GM12892 (cell line): ENCODE results near the gene HMCN2.

Experiments used
- DNase-seq: peaks from one replicate; pipeline ENCODE4 v3.0.0; 2011; ENCODE audit not compliant: insufficient read length
- FAIRE-seq: peaks from 2 replicates; lab custom pipeline; 2011; peaks lifted over from hg19 to GRCh38; lab: Jason Lieb, UNC
- POLR2A ChIP-seq: IDR thresholded peaks from 2 replicates; pipeline ENCODE4 v1.6.1; 2011; ENCODE audit warnings: low read depth, low read length, control low read depth
- POLR2AphosphoS5 ChIP-seq: IDR thresholded peaks from 2 replicates; pipeline ENCODE4 v1.6.1; 2011; ENCODE audit warnings: low read depth, low read length, control low read depth
- TAF1 ChIP-seq: IDR thresholded peaks from 2 replicates; pipeline ENCODE4 v1.6.1; 2011; ENCODE audit warnings: low read depth, mild to moderate bottlenecking, control low read depth, low read length, borderline replicate concordance

HMCN2 gene

DNA sequence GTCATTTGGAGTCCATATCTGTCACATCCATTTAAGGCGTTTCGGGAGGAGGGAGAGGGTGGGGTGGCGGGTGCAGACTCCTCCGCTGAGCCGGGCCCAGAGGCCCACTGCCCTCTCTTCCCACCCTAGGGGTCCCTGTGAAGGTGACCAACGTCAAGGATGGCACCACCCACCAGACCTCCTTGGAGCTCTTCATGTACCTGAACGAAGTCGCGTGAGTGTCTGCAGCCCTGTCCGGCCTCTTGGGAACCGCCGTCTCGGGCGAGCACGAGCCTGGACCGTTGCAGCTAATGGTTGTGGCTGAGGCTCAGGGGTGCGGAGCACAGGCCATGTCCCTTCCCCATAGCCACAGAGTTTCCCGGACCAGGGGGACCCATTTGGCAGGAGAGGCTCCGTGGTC is 214.0 kb downstream of the HMCN2 start:
- DNase-seq (no peak), FAIRE-seq (no peak)
- TF ChIP-seq POLR2A (no peak), TAF1 (no peak), POLR2AphosphoS5 (no peak)

GRCh38 chr9:130480673-130481072 is 215.1 kb downstream of the HMCN2 start:
- FAIRE-seq, result no peak
- TF ChIP-seq POLR2A, result no peak
- TF ChIP-seq TAF1, result no peak
- no peak for DNase-seq

GRCh38 chr9:130482463-130482862 is 216.9 kb downstream of the HMCN2 start:
- no peak for FAIRE-seq

GRCh38 chr9:130483371-130483971 is 217.9 kb downstream of the HMCN2 start:
- no peak for DNase-seq
- FAIRE-seq, result no peak
- no peak for TF ChIP-seq POLR2A
- no peak for TF ChIP-seq POLR2AphosphoS5
- TF ChIP-seq TAF1, result no peak

More at GRCh38 chr9:130482463-130482862, 216.9 kb downstream of the HMCN2 start:
- no peak for DNase-seq
- no peak for TF ChIP-seq POLR2AphosphoS5
- TF ChIP-seq TAF1, result no peak
- TF ChIP-seq POLR2A, result no peak
